ENCODE data around the gene MAPK13.

GRCh38 chr6:36128793-36129192, 1.5 kb upstream of the MAPK13 start:
- TF ChIP-seq CTCF (conservative IDR thresholded peaks at IDR 0.05) (no peak), ZFX (IDR thresholded peaks at IDR 0.05) (no peak)

All from C4-2B (cell line).